Osteocyte (in vitro differentiated cells): ENCODE measurements around the gene CDK8. TPM values are rescaled to one million over a fixed set of nuclear protein-coding genes. Genes with fewer than 3 reads are reported as not detected.

Experiments used
- DNase-seq: peaks from one replicate; pipeline ENCODE4 v3.0.0; 2021; ENCODE audit warnings: mixed read lengths; ENCODE audit not compliant: unreplicated experiment; ENCODE audit errors: extremely low spot score
- H3K27ac Mint-ChIP-seq: one replicate; pipeline ENCODE4 v1.8.0; 2021; ENCODE audit warnings: mild to moderate bottlenecking, mixed read lengths; ENCODE audit not compliant: unreplicated experiment
- H3K27me3 Mint-ChIP-seq: one replicate; pipeline ENCODE4 v1.8.0; 2021; ENCODE audit warnings: mixed read lengths; ENCODE audit not compliant: unreplicated experiment
- H3K36me3 Mint-ChIP-seq: one replicate; pipeline ENCODE4 v1.8.0; 2021; ENCODE audit warnings: mixed read lengths; ENCODE audit not compliant: unreplicated experiment
- H3K4me1 Mint-ChIP-seq: one replicate; pipeline ENCODE4 v1.8.0; 2021; ENCODE audit warnings: mixed read lengths; ENCODE audit not compliant: unreplicated experiment
- H3K4me3 Mint-ChIP-seq: one replicate; pipeline ENCODE4 v1.8.0; 2021; ENCODE audit warnings: mild to moderate bottlenecking, moderate library complexity, mixed read lengths; ENCODE audit not compliant: unreplicated experiment
- H3K9me3 Mint-ChIP-seq: one replicate; pipeline ENCODE4 v1.8.0; 2021; ENCODE audit warnings: mixed read lengths; ENCODE audit not compliant: unreplicated experiment
- CTCF ChIP-seq: fragments of 200-600 bp; sonication (generic); IDR thresholded peaks from 2 replicates; pipeline ENCODE4 v1.5.0; 2021; ENCODE audit warnings: antibody characterized with exemption, mild to moderate bottlenecking, moderate library complexity
- total RNA-seq: library from RNA; stranded (reverse); gene quantifications from 2 replicates; pipeline ENCODE4 v1.2.1, GENCODE V29; 2021

The CDK8 gene
- total RNA-seq, 1 donor from 2014 or later = 12.2 TPM

GRCh38 chr13:26300140-26300539 is 46.2 kb downstream of the CDK8 start:
- no peak for DNase-seq
- Mint-ChIP-seq H3K9me3 (no peaks in the 10 kb centered on the region), H3K4me3 (no peak overlapping the region), H3K27ac (no peak overlapping the region), H3K27me3 (no peaks in the 10 kb centered on the region), H3K36me3 (peaks cover 2% of the 10 kb centered on the region), H3K4me1 (peaks cover 22% of the 10 kb centered on the region)
- TF ChIP-seq CTCF = no peak

- no peak for DNase-seq
- peaks cover 17% of the 10 kb centered on the region for H3K4me1 Mint-ChIP-seq
- no peak overlapping the region for H3K27ac Mint-ChIP-seq
- H3K4me3 Mint-ChIP-seq = no peak overlapping the region
- no peaks in the 10 kb centered on the region for H3K9me3 Mint-ChIP-seq
- no peaks in the 10 kb centered on the region for H3K27me3 Mint-ChIP-seq
- H3K36me3 Mint-ChIP-seq = peaks cover 2% of the 10 kb centered on the region
- no peak for TF ChIP-seq CTCF
Observed at GRCh38 chr13:26305676-26306075, 51.7 kb downstream of the CDK8 start.

- Mint-ChIP-seq H3K27ac (no peak overlapping the region), H3K4me1 (peaks cover 14% of the 10 kb centered on the region), H3K36me3 (peaks cover 2% of the 10 kb centered on the region), H3K4me3 (no peak overlapping the region), H3K27me3 (no peaks in the 10 kb centered on the region), H3K9me3 (no peaks in the 10 kb centered on the region)
- no peak for DNase-seq
- no peak for TF ChIP-seq CTCF
Observed at GRCh38 chr13:26307701-26308100, 53.8 kb downstream of the CDK8 start.

- Mint-ChIP-seq H3K4me3 (no peak overlapping the region), H3K36me3 (peaks cover 5% of the 10 kb centered on the region), H3K4me1 (peaks cover 14% of the 10 kb centered on the region), H3K27me3 (no peaks in the 10 kb centered on the region), H3K9me3 (no peaks in the 10 kb centered on the region), H3K27ac (no peak overlapping the region)
- DNase-seq = no peak
- TF ChIP-seq CTCF = no peak
Observed at GRCh38 chr13:26308250-26308649, 54.3 kb downstream of the CDK8 start.

DNA sequence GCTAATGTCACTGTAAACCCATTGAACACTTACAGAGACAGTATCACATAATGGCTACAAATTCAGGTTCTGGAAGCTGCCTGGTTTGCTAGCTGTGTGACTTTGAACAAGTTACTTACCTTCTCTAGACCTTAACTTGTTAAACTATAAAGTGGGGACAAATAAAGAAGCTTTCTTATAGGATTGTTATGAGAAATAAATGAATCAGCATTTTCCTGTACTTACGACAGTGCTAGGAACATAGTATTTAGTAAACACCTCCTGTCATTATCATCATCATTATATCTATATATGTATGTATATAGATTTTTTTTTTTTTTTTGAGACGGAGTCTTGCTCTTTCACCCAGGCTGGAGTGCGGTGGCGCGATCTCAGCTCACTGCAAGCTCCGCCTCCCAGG is 54.9 kb downstream of the CDK8 start:
- no peak for DNase-seq
- H3K9me3 Mint-ChIP-seq = no peaks in the 10 kb centered on the region
- no peaks in the 10 kb centered on the region for H3K27me3 Mint-ChIP-seq
- no peak overlapping the region for H3K27ac Mint-ChIP-seq
- H3K4me1 Mint-ChIP-seq = peaks cover 14% of the 10 kb centered on the region
- H3K4me3 Mint-ChIP-seq = no peak overlapping the region
- no peak for TF ChIP-seq CTCF
- H3K36me3 Mint-ChIP-seq = peaks cover 5% of the 10 kb centered on the region
